ENCODE data around the gene PPIB. TPM values are rescaled to one million over a fixed set of nuclear protein-coding genes. Genes with fewer than 3 reads are reported as not detected.

Gene PPIB
- total and polyA plus RNA-seq, 2 donors (not counting 1 experiment from before 2014, with no cell fraction given): 108 to 176 TPM

DNA sequence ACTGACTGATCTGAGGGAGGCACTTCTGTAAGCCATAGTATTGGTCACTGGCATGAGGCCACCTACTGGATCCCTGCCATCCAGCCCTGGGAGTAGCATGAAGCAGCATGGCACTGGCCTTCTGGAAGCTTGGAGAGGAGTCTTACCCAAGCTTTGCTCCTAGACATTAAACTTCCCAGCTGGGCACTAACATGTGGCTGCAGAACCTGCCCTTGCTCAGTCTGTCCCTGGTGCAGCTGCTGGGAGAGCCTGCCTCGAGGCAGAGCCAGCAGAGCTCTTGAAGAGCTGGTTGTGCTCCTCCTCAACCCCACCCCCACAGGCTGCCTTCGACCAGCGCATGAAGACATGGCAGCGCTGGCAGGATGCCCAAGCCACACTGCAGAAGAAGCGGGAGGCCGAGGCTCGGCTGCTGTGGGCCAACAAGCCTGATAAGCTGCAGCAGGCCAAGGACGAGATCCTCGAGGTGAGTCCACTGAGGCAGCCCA is 28.4 kb downstream of the PPIB start:
- peaks cover 13 to 83% of the 10 kb centered on the region in 2 experiments for H3K36me3 ChIP-seq (replicated peaks in 1 of 2; ENCODE audit: control extremely low read depth in 1 of 2, control insufficient read depth in 1 of 2, extremely low read depth in 1 of 2, insufficient read depth in 2 of 2, low read length in 1 of 2)
- intact Hi-C loops (cut with micrococcal nuclease): no loop called here
- peaks cover 30% of the 10 kb centered on the region for H4K20me1 ChIP-seq (ENCODE audit: control insufficient read depth, insufficient read depth, low read length, poor library complexity, severe bottlenecking)
- ChIA-PET CTCF (interaction anchor here (0.9 to 1.6 kb wide), 3 partner anchors 17 to 19 kb away, joined by 3 to 6 read pairs (median 3); partner anchors contain the start of gene SNX22), POLR2A (interaction anchor here (0.6 kb wide), 1 partner anchor 25 kb away, joined by 3 read pairs; no protein-coding TSS in a partner anchor)
- no peak overlapping the region for H3K4me3 Mint-ChIP-seq
- no peak for TF ChIP-seq CTCF (IDR thresholded peaks at IDR 0.05)
- TF ChIP-seq EZH2 (IDR thresholded peaks at IDR 0.05; ENCODE audit: borderline replicate concordance, insufficient read depth, low read depth, low read length, poor library complexity, severe bottlenecking): no peak
- H2AFZ ChIP-seq (ENCODE audit: insufficient read depth, low read depth, low read length, poor library complexity, severe bottlenecking): no peak overlapping the region
- no peaks in the 10 kb centered on the region for H3K27me3 ChIP-seq (replicated peaks in 1 of 4; ENCODE audit: control extremely low read depth in 1 of 4, control insufficient read depth in 3 of 4, insufficient read depth in 4 of 4, low read length in 3 of 4)
- H3K4me1 ChIP-seq (ENCODE audit: control insufficient read depth in 2 of 2, insufficient read depth in 2 of 2, low read length in 2 of 2): peaks cover 8 to 17% of the 10 kb centered on the region in 2 donors
- H3K9me3 ChIP-seq (ENCODE audit: control extremely low read depth in 1 of 3, control insufficient read depth in 2 of 3, insufficient read depth in 1 of 3, low read length in 2 of 3): no peaks in the 10 kb centered on the region
- DNase-seq: no peak
- no peak overlapping the region for H3K27ac ChIP-seq (ENCODE audit: low read length in 2 of 2)
- H3K9me3 Mint-ChIP-seq (ENCODE audit: insufficient read depth): no peaks in the 10 kb centered on the region
- no peak overlapping the region for H3K4me3 ChIP-seq (ENCODE audit: control extremely low read depth in 1 of 5, extremely low read depth in 1 of 5, insufficient read depth in 1 of 5, low read depth in 2 of 5, low read length in 4 of 5)
- ATAC-seq (ENCODE audit: low read depth): no peak
- H3K4me2 ChIP-seq (replicated peaks; ENCODE audit: low read depth, low read length, poor library complexity, severe bottlenecking): no peak overlapping the region
- WGBS (ENCODE audit: insufficient coverage): 97% methylated on average over 9 of the region's 9 CpGs
- peaks cover 19% of the 10 kb centered on the region for H3K4me1 Mint-ChIP-seq
- H3K9ac ChIP-seq (ENCODE audit: low read length): no peak overlapping the region
- H3K27me3 Mint-ChIP-seq: no peaks in the 10 kb centered on the region
- peaks cover 22% of the 10 kb centered on the region for H3K79me2 ChIP-seq (ENCODE audit: control insufficient read depth, insufficient read depth, low read length)
- no peak overlapping the region for H3K27ac Mint-ChIP-seq

DNA sequence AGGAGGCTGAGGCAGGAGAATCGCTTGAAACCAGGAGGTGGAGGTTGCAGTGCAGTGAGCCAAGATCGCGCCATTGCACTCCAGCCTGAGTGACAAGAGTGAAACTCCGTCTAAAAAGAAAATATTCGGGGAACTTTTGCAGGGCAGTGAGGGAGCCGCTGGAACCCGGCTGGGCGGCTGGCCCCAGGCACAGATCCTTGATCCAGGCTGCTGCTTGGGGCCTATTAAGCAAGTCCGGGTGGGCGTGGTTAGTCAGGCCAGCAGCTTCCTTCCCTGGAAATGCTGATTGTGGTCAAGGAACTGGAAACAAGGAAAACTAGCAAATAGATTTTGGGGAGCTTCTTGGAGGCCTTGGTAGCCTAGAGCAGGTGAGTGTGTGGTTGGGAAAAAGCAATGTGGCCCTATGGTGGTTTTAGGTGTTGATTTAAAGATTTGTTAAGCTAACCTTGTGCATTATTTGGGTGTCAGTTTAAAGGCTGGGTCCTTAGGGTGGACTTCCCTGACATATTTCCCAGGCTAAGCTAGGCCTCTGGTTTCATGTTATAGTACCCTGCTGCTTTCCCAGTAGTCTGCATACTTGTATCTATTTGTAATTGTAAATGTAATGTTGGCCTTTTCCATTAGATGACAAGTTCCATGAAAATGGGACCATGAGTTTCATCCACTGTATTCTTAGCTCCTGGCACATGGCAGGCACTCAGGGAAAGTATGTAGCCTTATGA is 29.0 kb downstream of the PPIB start:
- no peak overlapping the region for H3K4me3 ChIP-seq (ENCODE audit: control extremely low read depth in 1 of 5, extremely low read depth in 1 of 5, insufficient read depth in 1 of 5, low read depth in 2 of 5, low read length in 4 of 5)
- no peak overlapping the region for H3K27ac ChIP-seq (ENCODE audit: low read length in 2 of 2)
- H3K79me2 ChIP-seq (ENCODE audit: control insufficient read depth, insufficient read depth, low read length): peaks cover 22% of the 10 kb centered on the region
- Mint-ChIP-seq H3K4me1 (peaks cover 19% of the 10 kb centered on the region), H3K27me3 (no peaks in the 10 kb centered on the region), H3K9me3 (ENCODE audit: insufficient read depth) (no peaks in the 10 kb centered on the region), H3K27ac (no peak overlapping the region), H3K4me3 (no peak overlapping the region)
- ChIA-PET POLR2A (interaction anchor here (1.5 kb wide), 1 partner anchor 20 kb away, joined by 4 read pairs; no protein-coding TSS in a partner anchor), CTCF (interaction anchor here (0.9 to 1.6 kb wide), 3 partner anchors 18 to 19 kb away, joined by 3 to 6 read pairs (median 3); partner anchors contain the start of gene SNX22)
- no peak for DNase-seq
- TF ChIP-seq EZH2 (IDR thresholded peaks at IDR 0.05; ENCODE audit: borderline replicate concordance, insufficient read depth, low read depth, low read length, poor library complexity, severe bottlenecking): no peak
- TF ChIP-seq CTCF (IDR thresholded peaks at IDR 0.05): no peak
- WGBS (ENCODE audit: insufficient coverage): 100% methylated on average over 10 of the region's 10 CpGs
- intact Hi-C loops (cut with micrococcal nuclease): no loop called here
- H2AFZ ChIP-seq (ENCODE audit: insufficient read depth, low read depth, low read length, poor library complexity, severe bottlenecking): no peak overlapping the region
- peaks cover 8 to 17% of the 10 kb centered on the region in 2 donors for H3K4me1 ChIP-seq (ENCODE audit: control insufficient read depth in 2 of 2, insufficient read depth in 2 of 2, low read length in 2 of 2)
- no peaks in the 10 kb centered on the region for H3K27me3 ChIP-seq (replicated peaks in 1 of 4; ENCODE audit: control extremely low read depth in 1 of 4, control insufficient read depth in 3 of 4, insufficient read depth in 4 of 4, low read length in 3 of 4)
- H3K36me3 ChIP-seq (replicated peaks in 1 of 2; ENCODE audit: control extremely low read depth in 1 of 2, control insufficient read depth in 1 of 2, extremely low read depth in 1 of 2, insufficient read depth in 2 of 2, low read length in 1 of 2): peaks cover 13 to 86% of the 10 kb centered on the region in 2 experiments
- H4K20me1 ChIP-seq (ENCODE audit: control insufficient read depth, insufficient read depth, low read length, poor library complexity, severe bottlenecking): peaks cover 30% of the 10 kb centered on the region
- H3K9ac ChIP-seq (ENCODE audit: low read length): no peak overlapping the region
- ATAC-seq (ENCODE audit: low read depth): no peak
- H3K9me3 ChIP-seq (ENCODE audit: control extremely low read depth in 1 of 3, control insufficient read depth in 2 of 3, insufficient read depth in 1 of 3, low read length in 2 of 3): no peaks in the 10 kb centered on the region
- H3K4me2 ChIP-seq (replicated peaks; ENCODE audit: low read depth, low read length, poor library complexity, severe bottlenecking): no peak overlapping the region

All from B cell (primary cell).